ENCODE results near the gene GBGT1.
"Not testable (repeated sequence)": the region's sequence is repeated elsewhere in the genome, so short reads cannot be mapped to it uniquely, and the experiment has no call there.

Gene GBGT1

DNA sequence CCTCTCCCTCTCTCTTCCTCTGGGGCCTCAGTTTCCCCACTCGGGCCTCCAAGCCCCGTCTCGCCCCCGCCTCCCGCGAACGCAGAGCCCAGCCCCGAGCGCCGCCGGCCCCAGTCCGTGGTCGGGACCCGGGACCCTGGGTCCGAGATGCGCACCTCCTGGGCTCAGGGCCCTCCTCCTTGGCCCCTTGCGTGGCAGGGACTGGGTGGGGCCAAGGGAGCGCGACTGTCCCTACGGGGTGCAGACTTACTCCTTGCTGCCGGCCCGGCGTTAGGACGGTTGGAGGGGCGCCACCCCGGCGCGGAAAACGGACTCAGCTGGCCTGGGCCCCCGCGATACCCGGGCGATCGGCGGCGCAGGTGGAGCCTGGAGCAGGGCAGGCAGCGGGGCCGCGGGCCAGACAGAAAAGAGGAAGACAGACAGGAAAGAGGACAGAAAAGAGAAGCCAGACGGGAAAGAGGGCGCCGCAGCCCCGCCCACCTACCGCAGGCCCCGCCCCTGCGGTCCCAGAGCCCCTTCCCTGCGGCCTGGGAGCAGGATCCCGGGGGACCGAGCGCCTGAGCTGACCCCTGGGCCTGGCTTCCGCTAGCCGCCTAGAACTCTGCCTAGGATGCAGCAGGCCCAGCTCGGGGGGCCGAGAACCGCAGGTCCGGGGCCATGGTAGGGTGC lies at the start of gene GBGT1:
TSS of gene GBGT1 (minus strand) at position 411 of the 669 bp plus-strand sequence. CDS start 1,502 bp downstream, outside the sequence.
- DNase-seq (ENCODE audit: low read depth), result no peak
- TF ChIP-seq, protein P1, sequence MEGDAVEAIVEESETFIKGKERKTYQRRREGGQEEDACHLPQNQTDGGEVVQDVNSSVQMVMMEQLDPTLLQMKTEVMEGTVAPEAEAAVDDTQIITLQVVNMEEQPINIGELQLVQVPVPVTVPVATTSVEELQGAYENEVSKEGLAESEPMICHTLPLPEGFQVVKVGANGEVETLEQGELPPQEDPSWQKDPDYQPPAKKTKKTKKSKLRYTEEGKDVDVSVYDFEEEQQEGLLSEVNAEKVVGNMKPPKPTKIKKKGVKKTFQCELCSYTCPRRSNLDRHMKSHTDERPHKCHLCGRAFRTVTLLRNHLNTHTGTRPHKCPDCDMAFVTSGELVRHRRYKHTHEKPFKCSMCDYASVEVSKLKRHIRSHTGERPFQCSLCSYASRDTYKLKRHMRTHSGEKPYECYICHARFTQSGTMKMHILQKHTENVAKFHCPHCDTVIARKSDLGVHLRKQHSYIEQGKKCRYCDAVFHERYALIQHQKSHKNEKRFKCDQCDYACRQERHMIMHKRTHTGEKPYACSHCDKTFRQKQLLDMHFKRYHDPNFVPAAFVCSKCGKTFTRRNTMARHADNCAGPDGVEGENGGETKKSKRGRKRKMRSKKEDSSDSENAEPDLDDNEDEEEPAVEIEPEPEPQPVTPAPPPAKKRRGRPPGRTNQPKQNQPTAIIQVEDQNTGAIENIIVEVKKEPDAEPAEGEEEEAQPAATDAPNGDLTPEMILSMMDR (IDR thresholded peaks at IDR 0.05; ENCODE audit: control insufficient read depth, extremely low read depth, insufficient read depth), result no peak
- H3K4me3 ChIP-seq (ENCODE audit: low read depth, low read length), result no peak within 1 kb of the TSS

DNA sequence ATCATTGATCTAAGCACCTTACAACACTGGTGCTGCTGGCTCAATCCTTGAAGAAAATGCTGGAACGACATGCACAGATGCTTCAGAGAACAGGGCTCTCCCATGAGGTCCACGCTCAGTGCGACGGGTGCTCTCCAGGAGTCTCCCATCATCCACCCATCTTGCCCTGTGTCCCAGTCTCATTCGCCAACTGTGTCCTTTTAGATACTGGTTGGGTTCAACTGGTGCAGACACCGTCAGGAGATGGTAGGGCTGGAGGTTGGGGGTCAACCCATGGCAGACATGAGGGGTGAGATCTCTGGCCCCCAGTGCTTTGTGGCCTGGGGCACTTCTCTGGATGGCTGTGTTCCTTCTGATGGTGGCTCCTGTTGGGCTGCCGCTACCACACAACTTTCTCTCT lies 46.9 kb upstream of the GBGT1 start:
- TF ChIP-seq, protein P1 (IDR thresholded peaks at IDR 0.05; ENCODE audit: control insufficient read depth, extremely low read depth, insufficient read depth), result no peak
- DNase-seq (ENCODE audit: low read depth), result no peak
- H3K4me3 ChIP-seq (ENCODE audit: low read depth, low read length), result no peak overlapping the region

DNA sequence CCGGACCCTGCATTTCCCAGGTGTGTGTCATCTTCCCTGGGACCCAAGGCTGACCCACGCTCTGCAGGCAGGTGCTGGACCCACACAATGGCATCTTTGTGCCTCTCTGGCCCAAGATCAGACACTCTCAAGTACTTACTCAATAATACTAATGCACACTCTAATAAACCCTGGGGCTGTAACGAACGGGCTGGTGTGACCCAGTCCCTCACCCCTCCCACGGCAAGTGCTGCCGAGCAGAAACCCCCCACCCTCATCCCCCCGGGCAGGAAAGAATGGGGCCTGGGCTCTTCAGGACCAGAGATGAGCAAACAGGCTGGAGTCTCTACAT lies 46.5 kb upstream of the GBGT1 start:
- TF ChIP-seq, protein P1 (IDR thresholded peaks at IDR 0.05; ENCODE audit: control insufficient read depth, extremely low read depth, insufficient read depth), result no peak
- no peak for DNase-seq (ENCODE audit: low read depth)

DNA sequence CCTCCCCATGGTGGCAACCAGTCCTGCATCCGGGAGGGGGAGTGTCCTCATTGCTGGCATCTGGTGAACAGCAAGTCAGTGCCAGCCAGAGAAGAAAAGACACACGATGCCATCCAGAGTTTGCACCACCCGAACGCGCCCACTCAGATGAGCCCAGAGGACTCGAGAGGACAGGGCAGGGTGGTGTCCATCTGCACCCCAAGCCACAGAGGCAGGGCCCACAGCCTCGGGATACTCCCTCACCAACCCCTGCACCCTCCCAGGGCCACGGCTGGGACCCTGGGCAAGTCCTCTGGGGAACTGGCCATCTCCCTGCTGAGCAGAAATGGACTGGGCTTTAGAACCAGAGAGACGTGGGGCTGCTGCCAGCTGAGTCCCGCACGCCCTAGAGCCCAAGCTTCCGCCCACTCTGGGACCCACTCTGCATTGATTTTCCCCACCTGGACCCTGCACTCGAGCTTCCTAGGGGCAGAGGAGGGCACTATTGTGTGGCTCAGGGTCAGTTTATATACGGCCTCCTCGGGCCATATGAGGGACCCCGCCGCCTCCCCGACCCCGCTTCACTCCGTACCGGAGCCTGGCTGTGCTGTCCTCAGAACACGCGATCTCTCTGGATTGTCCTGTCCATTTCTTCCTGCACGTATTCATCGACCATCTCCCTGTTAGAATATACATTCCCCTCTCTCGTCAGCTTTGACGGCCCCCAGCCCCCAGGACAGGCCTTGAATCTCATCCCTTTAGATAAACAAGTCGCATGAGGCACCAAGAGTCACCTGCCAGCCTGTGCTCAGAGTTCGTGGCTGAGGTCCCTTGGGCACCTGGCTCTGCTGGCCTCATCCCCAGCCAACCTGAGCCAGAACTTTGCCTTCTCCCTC lies 45.9 kb upstream of the GBGT1 start:
- not testable (repeated sequence) for DNase-seq (ENCODE audit: low read depth); H3K4me3 ChIP-seq (ENCODE audit: low read depth, low read length)

More for the DNA sequence above, 46.5 kb upstream of the GBGT1 start:
- no peak overlapping the region for H3K4me3 ChIP-seq (ENCODE audit: low read depth, low read length)

DNA sequence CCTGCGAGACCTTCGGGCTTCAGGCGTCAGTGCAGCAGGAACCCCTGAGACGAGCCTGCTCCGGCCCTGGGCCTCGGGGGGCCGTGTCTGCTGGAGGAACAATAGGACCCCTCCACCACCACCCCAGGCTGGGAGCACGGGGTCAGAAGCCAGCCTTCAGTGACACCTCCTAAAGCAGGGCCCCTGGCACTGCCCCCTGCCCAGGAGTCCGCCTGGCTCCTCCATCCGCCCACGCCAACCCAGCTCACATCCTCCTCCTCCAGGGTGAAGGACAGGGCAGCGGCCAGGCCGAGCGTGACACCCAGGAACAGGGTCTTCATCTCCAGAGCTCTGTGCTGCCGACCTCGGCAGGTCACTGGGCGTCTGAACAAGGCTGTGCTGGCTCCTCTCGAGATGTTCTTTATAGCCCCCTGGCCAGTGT lies 45.2 kb upstream of the GBGT1 start, which contains the start of gene OBP2B:
TSS of gene OBP2B (minus strand) at position 371 of the 421 bp plus-strand sequence. CDS start at position 320, 51 bp downstream.
- not testable (repeated sequence) for H3K4me3 ChIP-seq (ENCODE audit: low read depth, low read length); DNase-seq (ENCODE audit: low read depth)

DNA sequence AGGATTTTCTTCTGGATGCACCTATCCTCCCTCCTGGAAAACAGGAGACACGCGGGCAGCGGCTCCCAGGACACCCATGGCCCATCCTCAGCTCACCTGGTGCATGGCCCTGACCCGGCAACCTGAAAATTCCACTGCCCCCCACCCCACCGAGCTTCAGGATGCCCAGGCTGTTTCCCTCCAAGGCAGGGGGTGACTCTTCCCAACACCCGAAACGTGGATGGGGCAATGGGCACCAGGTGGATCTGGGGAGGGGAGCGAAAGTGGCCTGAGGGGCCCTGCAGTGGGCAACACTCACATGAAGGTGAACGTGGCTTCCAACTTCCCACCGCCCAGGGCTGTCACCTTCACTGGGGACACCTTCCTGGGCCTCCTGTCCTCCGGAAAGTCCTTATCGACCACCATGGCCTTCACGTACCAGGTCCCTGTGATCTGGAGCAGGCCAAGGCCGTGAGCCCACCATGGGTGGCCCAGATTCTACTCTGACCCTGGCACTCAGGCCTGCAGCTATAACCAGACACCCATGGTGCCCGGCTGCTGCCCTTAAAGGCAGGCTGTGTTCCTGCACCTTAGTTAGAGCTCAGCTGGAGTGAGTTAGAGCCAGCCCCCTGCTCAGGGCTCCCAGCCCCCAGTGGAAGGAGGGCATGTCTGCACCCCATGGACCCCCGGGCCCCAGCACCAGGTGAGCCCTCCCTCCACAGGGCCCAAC lies 44.6 kb upstream of the GBGT1 start:
- DNase-seq (ENCODE audit: low read depth); H3K4me3 ChIP-seq (ENCODE audit: low read depth, low read length): not testable (repeated sequence)

DNA sequence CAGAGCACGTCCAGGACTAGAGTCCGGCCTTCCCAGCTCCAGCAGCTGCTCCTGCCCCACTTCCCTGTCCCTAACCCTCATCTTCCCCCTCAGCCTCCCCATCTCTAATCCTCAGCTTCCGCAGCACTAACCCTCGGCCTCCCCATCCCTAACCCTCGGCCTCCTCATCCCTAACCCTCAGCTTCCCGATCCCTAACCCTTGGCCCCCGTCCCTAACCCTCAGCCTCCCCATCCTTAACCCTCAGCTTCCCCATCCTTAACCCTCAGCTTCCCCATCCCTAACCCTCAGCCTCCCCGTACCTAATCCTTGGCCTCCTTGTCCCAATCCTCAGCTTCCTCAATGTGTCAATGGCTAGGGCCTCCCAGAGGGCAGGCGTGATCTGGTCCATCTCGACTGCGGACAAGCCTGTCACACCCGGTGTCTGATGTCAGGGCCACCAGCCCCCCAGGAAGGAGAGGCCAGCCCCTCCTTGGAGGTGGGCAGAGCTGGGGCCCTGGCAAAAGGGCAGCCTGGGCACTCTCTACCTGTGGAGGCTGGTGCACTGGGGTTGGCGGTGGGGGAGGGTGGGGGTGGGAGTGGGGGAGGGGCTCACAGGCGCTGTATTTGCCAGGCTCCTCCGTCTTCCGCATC lies 43.9 kb upstream of the GBGT1 start:
- H3K4me3 ChIP-seq (ENCODE audit: low read depth, low read length), result no peak overlapping the region
- DNase-seq (ENCODE audit: low read depth), result no peak
- TF ChIP-seq, protein P1 (IDR thresholded peaks at IDR 0.05; ENCODE audit: control insufficient read depth, extremely low read depth, insufficient read depth), result no peak

DNA sequence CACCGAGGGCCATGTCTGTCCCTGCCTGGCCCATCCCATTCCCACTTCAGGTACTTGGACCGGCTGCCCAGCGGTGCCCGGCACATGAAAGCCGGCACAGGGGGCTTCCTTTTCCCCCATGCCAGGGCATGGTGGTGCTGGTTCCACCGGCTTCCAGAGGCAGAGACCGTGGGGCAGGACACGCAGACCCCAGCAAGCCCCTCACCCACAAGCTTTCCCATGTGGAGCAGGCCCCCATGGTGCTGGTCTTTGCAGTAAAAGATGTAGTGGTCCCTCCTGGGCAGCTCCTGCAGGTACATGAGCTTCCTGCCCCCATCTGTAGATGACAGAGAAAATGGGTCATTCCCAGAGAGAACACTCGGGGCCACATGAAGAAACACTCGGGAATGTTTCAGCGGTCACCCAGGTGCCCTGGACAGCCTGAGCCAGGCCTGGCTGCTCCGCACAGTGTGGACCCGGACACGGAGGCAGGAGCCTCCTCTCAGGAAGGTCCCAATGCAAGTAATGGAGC lies 43.4 kb upstream of the GBGT1 start:
- no peak overlapping the region for H3K4me3 ChIP-seq (ENCODE audit: low read depth, low read length)
- DNase-seq (ENCODE audit: low read depth), result no peak
- TF ChIP-seq, protein P1 (IDR thresholded peaks at IDR 0.05; ENCODE audit: control insufficient read depth, extremely low read depth, insufficient read depth), result no peak

All from LNCaP clone FGC (cell line).